ENCODE measurements around the gene CSNK1E.

The CSNK1E gene

DNA sequence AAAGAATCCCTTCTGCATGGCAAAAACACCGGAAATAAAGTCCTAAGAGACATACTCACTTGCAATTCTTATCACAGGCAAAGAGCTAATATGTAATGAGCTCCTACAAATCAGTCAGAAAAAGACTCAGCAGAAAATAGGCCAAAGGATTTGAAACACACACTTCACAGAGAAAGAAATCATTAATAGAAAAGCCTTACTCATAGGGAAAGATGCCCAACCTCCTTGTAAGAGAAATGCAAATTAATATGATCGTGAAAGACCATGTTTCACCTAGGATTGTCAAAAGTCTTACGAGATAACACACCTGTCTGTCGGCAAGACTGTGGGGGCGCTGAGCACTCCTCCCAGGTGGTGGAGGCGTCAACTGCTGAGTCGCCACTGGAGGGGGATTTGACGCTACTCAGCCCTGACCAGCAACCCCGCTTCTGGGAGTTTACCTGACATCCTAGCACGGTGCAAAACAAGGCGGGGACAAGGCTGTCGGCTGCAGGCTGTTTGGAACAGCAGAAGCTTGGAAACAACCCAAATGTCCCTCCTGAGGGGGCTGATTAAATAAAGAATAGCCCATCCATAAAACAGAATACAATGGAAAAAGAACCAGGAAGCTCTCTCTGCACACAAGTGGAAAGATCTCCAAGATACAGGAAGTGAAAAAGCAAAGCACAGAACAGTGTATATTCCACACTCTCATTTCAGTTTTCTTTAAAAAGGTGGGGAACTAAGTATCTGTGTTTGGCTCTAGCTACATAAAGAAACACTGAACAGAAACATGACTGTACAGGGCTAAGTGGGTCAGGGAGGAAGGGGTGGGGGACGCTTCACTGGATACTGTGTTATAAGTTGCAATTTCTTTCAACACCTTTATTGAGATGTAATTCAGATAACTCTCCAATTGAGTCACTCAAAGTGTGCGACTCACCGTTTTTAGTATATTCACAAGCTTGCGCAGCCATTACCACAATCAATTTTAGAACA lies 11.5 kb downstream of the CSNK1E start:
- peak; percentile 45 for DNase-seq

DNA sequence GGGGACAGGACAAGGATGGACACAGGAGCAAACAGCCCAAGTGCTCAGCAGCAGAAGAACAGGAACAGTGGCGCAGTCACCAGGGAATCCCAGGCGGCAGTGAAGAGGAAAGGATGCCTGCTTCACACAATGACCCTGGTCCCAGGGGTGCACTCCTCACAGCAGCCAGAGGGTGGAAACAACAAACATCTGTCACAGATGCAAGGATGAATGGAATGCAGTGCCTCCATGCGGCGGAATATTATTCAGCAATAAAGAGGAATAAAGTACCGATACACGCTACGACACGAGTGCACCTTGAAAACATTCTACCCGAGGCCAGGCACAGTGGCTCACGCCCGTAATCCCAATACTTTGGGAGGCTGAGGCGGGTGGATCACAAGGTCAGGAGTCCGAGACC lies 12.7 kb downstream of the CSNK1E start:
- DNase-seq = no peak

DNA sequence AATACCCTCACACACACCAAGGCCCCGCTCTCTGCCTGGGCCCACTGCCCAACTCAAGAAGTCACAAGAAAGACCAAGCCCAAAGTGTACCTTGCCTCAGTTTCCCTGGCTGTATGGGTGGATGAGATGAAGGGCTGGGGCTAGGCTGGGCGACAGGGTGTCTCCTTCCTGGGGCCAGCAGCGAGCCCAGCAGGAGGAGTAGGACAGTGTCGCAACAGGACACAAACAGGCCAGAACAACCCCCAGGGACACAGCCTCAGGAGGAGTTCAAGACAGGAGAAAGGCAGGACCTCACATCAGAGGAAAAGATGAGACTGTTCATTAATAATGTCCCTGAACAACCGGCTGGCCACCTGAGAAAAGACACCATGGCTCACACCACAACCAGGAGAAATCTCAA lies 13.3 kb downstream of the CSNK1E start:
- DNase-seq = no peak

GRCh38 chr22:38302906-38303305 lies 14.3 kb downstream of the CSNK1E start:
- no peak for DNase-seq

- no peak for DNase-seq
These were observed 16.3 kb downstream of the CSNK1E start for GRCh38 chr22:38300946-38301345.

DNA sequence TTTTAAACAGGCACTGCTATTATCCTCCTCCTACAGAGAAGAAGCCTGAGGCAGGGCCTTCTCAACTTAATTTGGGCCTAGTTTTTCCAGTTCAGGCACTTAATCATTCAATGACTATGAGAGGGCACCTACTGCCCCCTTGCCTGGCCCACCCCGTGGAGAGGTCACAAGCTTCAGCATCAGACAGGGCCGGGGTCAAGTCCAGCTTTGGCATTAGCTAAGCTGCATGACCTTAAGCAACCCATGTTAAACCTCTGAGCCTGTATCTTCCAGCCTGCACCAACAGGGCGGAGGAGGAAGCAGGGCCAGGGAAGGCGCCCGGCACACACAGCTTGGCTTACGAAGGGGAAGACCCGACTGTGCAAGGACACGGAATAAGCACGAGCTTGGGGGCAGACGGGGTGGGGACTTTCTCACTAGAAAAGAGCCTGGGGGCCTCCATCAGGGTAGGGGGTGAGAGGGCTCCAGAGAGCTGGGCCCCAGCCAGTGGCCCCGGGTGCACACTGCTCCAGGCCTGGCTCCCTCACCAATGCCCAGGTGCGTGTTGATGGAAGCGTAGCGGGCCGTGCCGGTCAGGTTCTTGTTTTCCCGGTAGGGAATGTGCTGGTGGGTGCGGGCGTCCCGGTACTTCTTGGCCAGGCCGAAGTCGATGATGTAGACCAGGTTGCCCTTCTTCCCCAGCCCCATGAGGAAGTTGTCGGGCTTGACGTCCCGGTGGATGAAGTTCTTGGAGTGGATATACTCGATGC lies 16.9 kb downstream of the CSNK1E start:
- no peak for DNase-seq

DNA sequence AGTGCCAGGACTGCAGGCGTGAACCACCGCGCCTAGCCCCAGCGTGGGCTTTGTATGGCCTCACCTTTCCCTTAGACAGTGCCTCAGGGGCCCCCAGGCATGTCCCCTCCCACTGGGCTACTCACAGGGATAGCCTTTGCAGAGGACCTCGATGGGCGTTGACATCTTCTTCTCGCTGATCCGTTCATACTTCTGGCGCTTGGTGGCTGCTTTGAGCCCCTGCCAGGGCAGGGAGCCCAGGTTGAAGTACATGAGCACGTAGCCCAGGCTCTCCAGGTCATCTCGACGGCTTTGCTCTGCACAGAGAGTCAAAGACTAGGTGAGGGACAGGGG lies 17.5 kb downstream of the CSNK1E start:
- DNase-seq = no peak

- DNase-seq = peak; percentile 41
These were observed 18.8 kb downstream of the CSNK1E start for GRCh38 chr22:38298312-38299005.

DNA sequence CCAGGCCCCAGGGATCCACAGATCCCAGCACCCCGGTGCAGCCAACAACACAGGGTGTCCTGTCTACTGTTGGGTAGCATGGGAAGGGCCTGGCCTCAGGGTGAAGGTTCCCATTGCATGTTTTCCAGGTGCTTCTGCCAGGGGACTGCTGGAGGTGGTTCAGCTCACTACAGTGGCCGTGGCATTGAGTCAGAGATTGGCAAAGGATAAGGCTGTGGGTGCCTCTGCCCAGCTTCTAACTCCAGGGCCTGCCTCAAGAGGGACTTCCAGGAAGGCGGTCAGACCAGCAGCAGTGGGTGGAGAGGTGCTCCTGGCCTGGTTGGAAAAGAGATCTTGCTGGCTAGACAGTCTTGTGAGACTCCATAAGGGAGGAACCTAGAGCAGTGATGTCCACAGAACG lies 20.9 kb downstream of the CSNK1E start:
- DNase-seq = no peak

GRCh38 chr22:38295863-38296262 lies 21.4 kb downstream of the CSNK1E start:
- no peak for DNase-seq

GRCh38 chr22:38295339-38295738 lies 21.9 kb downstream of the CSNK1E start:
- no peak for DNase-seq

DNA sequence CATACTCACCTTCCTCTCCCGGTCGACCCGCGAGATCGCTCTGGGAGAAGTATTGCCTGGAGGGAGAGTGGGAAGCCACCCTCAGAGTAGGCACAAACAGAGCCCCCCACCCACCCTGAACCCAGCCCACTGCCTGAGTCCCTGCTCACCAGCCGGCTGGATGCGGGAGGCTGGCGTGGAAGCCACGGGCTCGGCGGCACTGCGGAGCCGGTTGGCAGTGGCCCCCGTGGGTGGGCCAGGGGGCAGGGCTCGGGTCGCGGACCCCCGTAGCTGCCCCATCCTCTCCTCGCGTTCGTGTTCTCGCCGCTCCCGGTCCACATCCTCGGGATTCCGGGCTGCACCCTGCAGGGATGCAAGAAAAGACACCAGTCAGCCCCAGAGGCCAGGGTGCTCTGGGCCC lies 23.0 kb downstream of the CSNK1E start:
- DNase-seq = no peak

GRCh38 chr22:38292694-38293093 lies 24.5 kb downstream of the CSNK1E start:
- DNase-seq = no peak

GRCh38 chr22:38291201-38291777 lies 25.9 kb downstream of the CSNK1E start:
- no peak for DNase-seq

DNA sequence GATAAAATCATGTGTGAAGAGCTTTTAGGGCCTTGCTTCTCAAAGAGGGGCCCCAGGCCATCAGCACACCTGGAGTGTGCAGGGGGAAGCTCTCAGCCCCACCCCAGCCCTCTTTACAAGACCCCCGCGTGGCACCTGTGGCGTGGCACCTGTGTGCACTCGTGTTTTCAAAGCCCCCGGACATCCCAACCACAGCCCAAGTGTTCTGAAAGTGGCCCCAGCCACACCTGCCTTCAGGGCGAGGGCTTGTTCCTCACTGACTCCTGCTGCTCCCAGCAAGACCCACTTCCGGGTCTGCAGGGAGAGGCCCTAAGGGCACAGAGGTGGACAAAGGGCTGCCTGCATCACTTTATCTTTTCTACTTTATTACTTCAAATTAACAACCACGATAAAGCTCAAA lies 26.9 kb downstream of the CSNK1E start:
- no peak for DNase-seq

DNA sequence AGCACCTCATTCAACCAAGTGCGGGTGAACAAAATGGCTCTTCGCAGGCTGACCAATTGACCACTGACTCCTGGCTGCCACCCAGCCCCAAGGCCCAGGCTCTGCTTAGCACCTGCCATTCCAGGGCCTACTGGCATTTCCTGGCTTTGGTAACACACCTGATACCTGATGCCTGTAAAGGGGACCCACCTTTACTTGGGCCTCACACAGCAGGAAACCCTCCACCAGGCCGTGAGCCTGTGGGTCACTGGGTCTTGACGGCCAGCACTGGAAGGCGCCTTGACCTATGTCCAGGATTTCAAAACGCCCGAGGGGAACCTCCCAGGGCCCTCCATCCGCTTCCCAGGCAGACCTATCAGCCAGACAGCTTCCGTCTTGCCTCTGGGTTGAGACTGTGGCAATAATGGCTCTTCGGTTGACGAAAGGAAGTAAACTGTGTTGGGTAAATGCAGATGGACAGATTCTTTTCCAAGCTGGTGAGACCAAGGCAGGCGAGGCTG lies 27.6 kb downstream of the CSNK1E start:
- no peak for DNase-seq

- DNase-seq = no peak
These were observed 30.1 kb downstream of the CSNK1E start for GRCh38 chr22:38286915-38287669.

DNA sequence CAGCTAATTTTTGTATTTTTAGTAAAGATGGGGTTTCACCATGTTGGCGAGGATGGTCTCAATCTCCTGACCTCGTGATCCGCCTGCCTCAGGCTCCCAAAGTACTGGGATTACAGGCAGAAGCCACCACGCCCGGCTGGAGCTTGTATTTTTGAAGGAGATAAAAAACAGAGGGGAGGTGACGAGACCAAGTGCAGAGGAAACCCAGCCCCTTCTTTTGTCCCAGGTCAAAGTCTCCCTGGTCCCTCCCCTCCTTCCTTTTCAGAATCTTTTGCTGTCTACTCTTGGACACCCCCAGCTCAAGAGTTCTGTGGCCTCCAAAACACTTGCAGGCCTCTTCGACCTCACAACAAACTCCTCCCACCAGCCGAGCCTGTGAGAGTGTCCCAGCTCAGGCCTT lies 32.2 kb downstream of the CSNK1E start:
- DNase-seq = no peak

DNA sequence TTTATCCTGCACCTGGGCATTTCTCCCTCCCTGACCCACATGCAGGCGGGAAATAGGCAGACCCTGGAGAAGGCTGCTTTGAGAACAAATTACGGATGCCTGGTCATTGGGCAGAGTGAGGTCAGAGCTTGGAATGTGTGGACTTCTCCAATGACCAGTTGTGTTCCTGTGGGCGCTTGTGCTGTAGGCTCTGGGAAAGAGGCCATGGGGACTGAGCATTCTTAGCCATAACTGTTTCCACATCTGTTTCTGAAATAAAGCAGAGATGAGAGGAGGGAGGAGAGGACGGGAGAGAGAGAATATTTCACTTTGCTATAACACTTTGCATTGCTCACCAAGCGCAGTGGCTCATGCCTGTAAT lies 33.2 kb downstream of the CSNK1E start:
- no peak for DNase-seq

- no peak for DNase-seq
These were observed 34.8 kb downstream of the CSNK1E start for GRCh38 chr22:38282397-38282796.

DNA sequence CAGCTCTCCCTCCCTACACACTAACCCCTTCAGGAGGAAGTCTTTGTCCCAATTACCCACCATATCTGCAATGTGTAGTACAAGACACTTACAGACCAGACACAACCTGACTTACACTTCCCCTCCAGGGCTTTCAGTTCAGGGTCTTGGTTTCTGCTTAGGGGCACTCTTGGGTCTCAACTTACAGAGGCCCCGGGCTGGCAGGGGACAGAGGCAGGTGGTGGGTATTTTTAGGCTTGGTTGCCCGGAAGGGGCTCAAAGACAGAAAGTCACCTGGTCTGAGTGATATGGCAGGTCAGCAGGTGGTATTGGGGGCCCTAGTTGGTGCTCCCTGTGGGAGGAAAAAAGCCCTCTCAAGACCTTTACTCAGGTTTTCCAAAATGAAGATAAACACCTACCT lies 41.1 kb downstream of the CSNK1E start:
- no peak for DNase-seq

- peak; percentile 30 for DNase-seq
These were observed 44.0 kb downstream of the CSNK1E start for GRCh38 chr22:38273135-38273826.

Data from CD4-positive, alpha-beta T cell treated with Interleukin-21 for 1 hour (primary cell).